Measurements from ENCODE around the gene ACTRT1. TPM values are rescaled to one million over a fixed set of nuclear protein-coding genes. Genes with fewer than 3 reads are reported as not detected.

The ACTRT1 gene
- not detected for total RNA-seq
- not detected for polyA plus RNA-seq (ENCODE audit: insufficient read depth, low read depth, low replicate concordance)
- long read RNA-seq, donor 1: 0 reads
- long read RNA-seq, donor 2: 0 reads
- long read RNA-seq, donor 3: 0 reads
- long read RNA-seq, donor 4: 0 reads
- long read RNA-seq, donor 5: 0 reads
- long read RNA-seq, donor 6: 0 reads
- long read RNA-seq, donor 7: 0 reads
- long read RNA-seq, donor 8: 0 reads
- long read RNA-seq, donor 9: 0 reads
- long read RNA-seq, donor 10: 0 reads

GRCh38 chrX:128052303-128052702 is at the start of gene ACTRT1:
TSS of gene ACTRT1 (minus strand) at chrX:128052403. CDS start at chrX:128052206, 197 bp downstream.
- FAIRE-seq (no peak), DNase-seq (no peak)
- no peaks in the 10 kb centered on the region for H3K9me3 ChIP-seq (ENCODE audit: control insufficient read depth in 2 of 3, insufficient read depth in 1 of 3, low read length in 3 of 3)
- H3K4me3 ChIP-seq (ENCODE audit: low read length in 3 of 3): no peak within 1 kb of the TSS
- H3K36me3 ChIP-seq (ENCODE audit: control insufficient read depth in 2 of 3, insufficient read depth in 3 of 3, low read length in 3 of 3): no peaks in the 10 kb centered on the region
- intact Hi-C loops (cut with DNase I): no loop called here
- H3K4me1 ChIP-seq (ENCODE audit: control insufficient read depth in 2 of 3, insufficient read depth in 2 of 3, low read depth in 1 of 3, low read length in 3 of 3): no peaks in the 10 kb centered on the region
- H3K27ac ChIP-seq (ENCODE audit: low read depth in 2 of 2, low read length in 2 of 2): no peak within 1 kb of the TSS
- H3K27me3 ChIP-seq (ENCODE audit: control insufficient read depth, insufficient read depth, low read length): no peaks in the 10 kb centered on the region
- TF ChIP-seq CTCF (IDR thresholded peaks at IDR 0.05; ENCODE audit: borderline replicate concordance, extremely low read depth, insufficient read depth): no peak
- no peak within 1 kb of the TSS for H3K9ac ChIP-seq (ENCODE audit: low read length in 3 of 3)

- no peaks in the 10 kb centered on the region for H3K36me3 ChIP-seq (ENCODE audit: control insufficient read depth in 2 of 3, insufficient read depth in 3 of 3, low read length in 3 of 3)
- no peaks in the 10 kb centered on the region for H3K4me1 ChIP-seq (ENCODE audit: control insufficient read depth in 2 of 3, insufficient read depth in 2 of 3, low read depth in 1 of 3, low read length in 3 of 3)
- intact Hi-C loops (cut with DNase I): no loop called here
- no peak for TF ChIP-seq CTCF (IDR thresholded peaks at IDR 0.05; ENCODE audit: borderline replicate concordance, extremely low read depth, insufficient read depth)
- no peaks in the 10 kb centered on the region for H3K27me3 ChIP-seq (ENCODE audit: control insufficient read depth, insufficient read depth, low read length)
- H3K9ac ChIP-seq (ENCODE audit: low read length in 3 of 3): no peak overlapping the region
- no peak overlapping the region for H3K27ac ChIP-seq (ENCODE audit: low read depth in 2 of 2, low read length in 2 of 2)
- H3K4me3 ChIP-seq (ENCODE audit: low read length in 3 of 3): no peak overlapping the region
- DNase-seq: no peak
- H3K9me3 ChIP-seq (ENCODE audit: control insufficient read depth in 2 of 3, insufficient read depth in 1 of 3, low read length in 3 of 3): no peaks in the 10 kb centered on the region
- FAIRE-seq: no peak
Observed at GRCh38 chrX:128078545-128078944, 26.3 kb upstream of the ACTRT1 start.

- Histone ChIP-seq H3K27me3 (ENCODE audit: control insufficient read depth, insufficient read depth, low read length) (no peaks in the 10 kb centered on the region), H3K4me3 (ENCODE audit: low read length in 3 of 3) (no peak overlapping the region), H3K27ac (ENCODE audit: low read depth in 2 of 2, low read length in 2 of 2) (no peak overlapping the region), H3K4me1 (ENCODE audit: control insufficient read depth in 2 of 3, insufficient read depth in 2 of 3, low read depth in 1 of 3, low read length in 3 of 3) (no peaks in the 10 kb centered on the region), H3K9ac (ENCODE audit: low read length in 3 of 3) (no peak overlapping the region), H3K36me3 (ENCODE audit: control insufficient read depth in 2 of 3, insufficient read depth in 3 of 3, low read length in 3 of 3) (no peaks in the 10 kb centered on the region), H3K9me3 (ENCODE audit: control insufficient read depth in 2 of 3, insufficient read depth in 1 of 3, low read length in 3 of 3) (no peaks in the 10 kb centered on the region)
- FAIRE-seq (no peak), DNase-seq (no peak)
- no peak for TF ChIP-seq CTCF (IDR thresholded peaks at IDR 0.05; ENCODE audit: borderline replicate concordance, extremely low read depth, insufficient read depth)
- intact Hi-C loops (cut with DNase I): no loop called here
Observed at GRCh38 chrX:128057421-128057820, 5.2 kb upstream of the ACTRT1 start.

- DNase-seq (no peak), FAIRE-seq (no peak)
- intact Hi-C loops (cut with DNase I): no loop called here
- no peaks in the 10 kb centered on the region for H3K36me3 ChIP-seq (ENCODE audit: control insufficient read depth in 2 of 3, insufficient read depth in 3 of 3, low read length in 3 of 3)
- TF ChIP-seq CTCF (IDR thresholded peaks at IDR 0.05; ENCODE audit: borderline replicate concordance, extremely low read depth, insufficient read depth): no peak
- no peak overlapping the region for H3K9ac ChIP-seq (ENCODE audit: low read length in 3 of 3)
- no peaks in the 10 kb centered on the region for H3K4me1 ChIP-seq (ENCODE audit: control insufficient read depth in 2 of 3, insufficient read depth in 2 of 3, low read depth in 1 of 3, low read length in 3 of 3)
- no peak overlapping the region for H3K27ac ChIP-seq (ENCODE audit: low read depth in 2 of 2, low read length in 2 of 2)
- no peaks in the 10 kb centered on the region for H3K27me3 ChIP-seq (ENCODE audit: control insufficient read depth, insufficient read depth, low read length)
- no peak overlapping the region for H3K4me3 ChIP-seq (ENCODE audit: low read length in 3 of 3)
- H3K9me3 ChIP-seq (ENCODE audit: control insufficient read depth in 2 of 3, insufficient read depth in 1 of 3, low read length in 3 of 3): no peaks in the 10 kb centered on the region
Observed at GRCh38 chrX:128051526-128051925, 677 bp downstream of the ACTRT1 start.

All from kidney (tissue), 22 donors.